Measurements from ENCODE around the gene ELF1. TPM values are rescaled to one million over a fixed set of nuclear protein-coding genes. Genes with fewer than 3 reads are reported as not detected.

The ELF1 gene
- total and polyA plus RNA-seq, 7 donors: 7.3 to 28.6 (median 22.4) TPM

DNA sequence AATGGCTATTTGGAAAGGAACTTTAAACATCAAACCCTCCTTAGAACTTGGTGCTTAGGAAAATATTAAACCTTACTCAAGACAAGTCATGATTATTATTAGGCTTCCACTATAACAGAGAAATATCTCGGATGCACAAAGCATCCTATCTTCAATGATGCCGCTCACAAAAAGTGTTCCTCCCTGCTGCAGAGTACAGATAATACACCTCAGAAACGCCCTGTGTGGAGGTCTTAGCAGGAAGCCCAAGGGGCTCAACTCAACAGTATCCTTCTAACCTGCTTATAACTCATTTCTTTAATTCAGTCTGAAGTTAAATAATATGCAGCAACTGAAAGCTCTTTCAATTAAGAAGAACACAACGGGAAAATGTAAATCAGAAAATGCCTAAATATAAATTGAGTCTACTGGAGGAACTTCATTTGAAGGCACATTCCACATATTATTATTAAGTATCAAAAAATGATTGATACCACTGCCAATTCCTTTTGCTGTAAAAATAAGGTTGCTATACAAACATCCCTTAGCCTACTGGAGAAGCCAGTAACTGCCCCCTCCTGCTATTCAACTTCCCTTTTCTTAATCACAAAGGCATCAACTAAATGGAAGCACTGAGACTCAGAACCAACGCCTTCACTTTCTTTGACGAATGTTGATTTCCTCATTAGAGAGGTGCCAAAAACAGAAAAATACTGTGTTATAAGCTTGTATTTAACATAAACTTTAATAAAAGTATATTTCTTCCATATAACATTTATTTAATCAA lies 12.0 kb downstream of the ELF1 start:
- 84 to 86% (median 85%) methylated on average over 6 of the region's 6 CpGs for WGBS, 3 donors
- H3K27ac ChIP-seq: no peak overlapping the region
- no peak for DNase-seq
- peak in 1 of 4 donors; percentile 26 for ATAC-seq
- H3K4me1 ChIP-seq: peaks cover 35% of the 10 kb centered on the region
- no peaks in the 10 kb centered on the region for H3K27me3 ChIP-seq (ENCODE audit: insufficient read depth in 3 of 3, low read length in 2 of 3)
- no peaks in the 10 kb centered on the region for H3K36me3 ChIP-seq (ENCODE audit: insufficient read depth in 1 of 2, low read depth in 1 of 2)
- H3K4me3 ChIP-seq: no peak overlapping the region
- TF ChIP-seq CTCF (IDR thresholded peaks at IDR 0.05): no peak
- H3K9me3 ChIP-seq: no peaks in the 10 kb centered on the region
- intact Hi-C loops (cut with DNase I): no loop called here

GRCh38 chr13:41006306-41006705 lies 12.8 kb downstream of the ELF1 start:
- H3K27me3 ChIP-seq (ENCODE audit: insufficient read depth in 3 of 3, low read length in 2 of 3): no peaks in the 10 kb centered on the region
- H3K4me3 ChIP-seq: no peak overlapping the region
- 57 to 69% (median 58%) methylated on average over 3 of the region's 3 CpGs for WGBS, 3 donors
- H3K9me3 ChIP-seq: no peaks in the 10 kb centered on the region
- ATAC-seq (no peak), DNase-seq (no peak)
- H3K27ac ChIP-seq: no peak overlapping the region
- H3K4me1 ChIP-seq: peaks cover 36% of the 10 kb centered on the region
- no peak for TF ChIP-seq CTCF (IDR thresholded peaks at IDR 0.05)
- intact Hi-C loops (cut with DNase I): no loop called here
- H3K36me3 ChIP-seq (ENCODE audit: insufficient read depth in 1 of 2, low read depth in 1 of 2): no peaks in the 10 kb centered on the region

GRCh38 chr13:41005704-41006103 lies 13.4 kb downstream of the ELF1 start:
- ATAC-seq: no peak
- H3K36me3 ChIP-seq (ENCODE audit: insufficient read depth in 1 of 2, low read depth in 1 of 2): no peaks in the 10 kb centered on the region
- no peak for DNase-seq
- intact Hi-C loops (cut with DNase I): no loop called here
- H3K27me3 ChIP-seq (ENCODE audit: insufficient read depth in 3 of 3, low read length in 2 of 3): no peaks in the 10 kb centered on the region
- H3K4me3 ChIP-seq: no peak overlapping the region
- no peaks in the 10 kb centered on the region for H3K9me3 ChIP-seq
- H3K27ac ChIP-seq: no peak overlapping the region
- TF ChIP-seq CTCF (IDR thresholded peaks at IDR 0.05): no peak
- H3K4me1 ChIP-seq: peaks cover 36% of the 10 kb centered on the region

DNA sequence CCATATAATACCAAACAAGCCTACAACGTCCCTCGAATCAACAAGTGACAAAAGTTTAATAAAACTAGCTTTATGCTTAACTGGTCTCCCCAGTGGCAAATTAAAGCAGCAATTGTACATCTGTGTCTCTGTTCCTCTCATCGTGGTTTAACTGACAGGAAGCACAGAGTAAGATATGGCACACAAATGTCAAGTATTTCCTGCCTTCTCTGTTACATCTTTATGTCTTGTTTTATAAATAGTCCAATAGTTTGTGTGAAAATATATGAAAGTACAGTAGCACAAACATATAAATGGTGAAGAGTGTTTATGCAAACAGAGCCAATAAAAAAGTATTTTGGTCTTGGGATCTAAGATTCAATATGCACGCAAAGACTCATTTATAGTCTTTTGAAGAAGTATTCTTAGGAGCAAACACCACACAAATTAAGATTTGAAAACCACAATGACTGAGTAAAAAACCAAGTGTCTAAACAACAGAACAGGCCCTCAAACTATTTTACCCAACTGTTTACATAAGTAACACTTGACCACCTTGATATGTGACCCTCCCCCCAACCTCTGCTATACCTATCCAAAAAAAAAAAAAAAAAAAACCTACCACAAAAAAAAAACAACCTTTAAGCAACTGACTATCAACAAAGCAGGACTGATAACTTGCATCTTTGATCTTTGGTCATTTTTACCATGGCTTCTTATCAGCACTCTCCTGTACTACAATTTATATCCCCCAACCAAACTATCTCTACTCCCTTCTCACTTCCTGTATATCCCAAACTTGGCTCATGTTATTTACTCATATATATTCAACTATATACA lies 14.0 kb downstream of the ELF1 start:
- H3K4me1 ChIP-seq: peaks cover 36% of the 10 kb centered on the region
- no peak overlapping the region for H3K4me3 ChIP-seq

More for the DNA sequence above, 14.0 kb downstream of the ELF1 start:
- intact Hi-C loops (cut with DNase I): no loop called here
- H3K27me3 ChIP-seq (ENCODE audit: insufficient read depth in 3 of 3, low read length in 2 of 3): no peaks in the 10 kb centered on the region
- H3K27ac ChIP-seq: no peak overlapping the region
- no peak for TF ChIP-seq CTCF (IDR thresholded peaks at IDR 0.05)
- ATAC-seq (peak in 1 of 4 donors; percentile 21), DNase-seq (no peak)
- no peaks in the 10 kb centered on the region for H3K9me3 ChIP-seq
- no peaks in the 10 kb centered on the region for H3K36me3 ChIP-seq (ENCODE audit: insufficient read depth in 1 of 2, low read depth in 1 of 2)
- WGBS, 3 donors: 49 to 52% (median 50%) methylated on average over 4 of the region's 4 CpGs

All from psoas muscle (tissue), 8 donors.